HG02759 (cell line): Measurements from ENCODE around the gene USP6NL.

ENCODE experiments used
- ATAC-seq: cut with Tn5 transposase; IDR thresholded peaks from one replicate; pipeline ENCODE4 v1.9.1; 2021; ENCODE audit warnings: mild to moderate bottlenecking, moderate library complexity; ENCODE audit not compliant: unreplicated experiment

USP6NL gene

GRCh38 chr10:11553773-11554381 lies 57.6 kb downstream of the USP6NL start:
- ATAC-seq = peak; percentile 88

DNA sequence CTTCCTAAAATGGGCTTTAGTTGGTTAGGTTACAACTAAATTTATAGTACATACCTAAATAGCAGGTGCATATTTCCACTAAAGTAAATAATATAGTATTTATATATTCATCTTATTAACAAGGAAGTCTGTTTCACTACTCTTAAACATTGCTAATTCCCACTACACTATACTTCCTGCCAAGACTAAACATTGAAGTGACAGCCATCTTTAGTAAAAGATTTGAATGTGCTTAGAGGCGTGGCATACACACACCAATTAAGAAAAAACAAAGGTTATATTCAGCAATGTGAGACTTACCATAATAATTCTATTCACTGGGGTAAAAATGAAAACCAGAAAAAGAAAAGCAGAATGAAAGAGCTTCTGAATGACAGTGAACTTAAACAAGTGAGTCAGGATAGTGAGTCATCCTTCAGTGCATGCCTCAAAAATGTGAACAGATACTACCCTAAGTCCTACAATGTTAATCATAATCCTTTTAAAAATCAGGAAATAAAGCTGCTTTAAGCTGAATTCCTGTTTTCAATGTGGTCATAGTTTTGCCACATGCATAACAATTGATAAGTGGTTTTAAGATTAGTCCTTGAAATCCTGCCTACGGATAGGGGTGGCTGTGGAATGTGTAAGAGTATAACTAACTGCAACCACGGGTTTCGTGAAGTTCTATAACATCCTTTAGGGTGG lies 59.4 kb downstream of the USP6NL start:
- peak; percentile 36 for ATAC-seq

DNA sequence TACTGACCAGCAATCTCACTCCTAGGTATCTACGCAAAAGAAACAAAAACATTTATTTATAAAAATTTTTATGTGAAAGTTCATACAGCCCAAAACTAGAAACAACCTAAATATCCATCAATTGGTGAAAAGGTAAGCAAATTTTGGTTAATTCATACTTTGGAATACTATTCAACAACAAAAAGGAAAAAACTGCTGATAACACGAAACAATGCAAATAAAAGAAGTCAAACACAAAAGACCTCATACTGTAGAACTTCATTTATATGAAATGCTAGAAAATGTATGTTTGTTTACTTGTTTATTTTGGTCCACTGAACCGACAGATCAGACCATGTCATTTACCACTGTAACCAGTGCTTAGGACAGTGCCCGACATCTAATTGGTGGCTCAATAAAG lies 60.3 kb downstream of the USP6NL start:
- no peak for ATAC-seq

- no peak for ATAC-seq
These were observed 62.7 kb downstream of the USP6NL start for GRCh38 chr10:11548768-11549099.

GRCh38 chr10:11548065-11548767 lies 63.2 kb downstream of the USP6NL start:
- no peak for ATAC-seq

GRCh38 chr10:11546581-11546980 lies 64.9 kb downstream of the USP6NL start:
- no peak for ATAC-seq

DNA sequence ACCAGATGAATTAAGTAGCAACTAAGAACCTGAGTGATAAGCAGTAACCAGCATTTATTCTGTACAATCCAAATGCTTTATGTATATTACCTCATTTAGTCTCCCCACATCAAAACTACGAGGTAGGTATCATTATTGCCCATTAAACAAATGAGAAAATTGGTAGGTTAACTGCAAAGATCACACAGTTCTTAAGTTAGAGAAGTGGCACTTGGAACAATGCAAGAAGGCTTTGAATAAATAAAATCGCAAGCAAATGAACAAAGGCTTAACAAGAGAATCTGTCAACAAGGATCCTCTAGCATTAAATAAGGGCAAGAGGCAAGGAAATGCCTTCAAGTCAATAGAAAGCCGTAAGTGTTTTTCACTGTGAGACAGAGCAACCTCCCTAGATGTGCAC lies 70.2 kb downstream of the USP6NL start:
- no peak for ATAC-seq

DNA sequence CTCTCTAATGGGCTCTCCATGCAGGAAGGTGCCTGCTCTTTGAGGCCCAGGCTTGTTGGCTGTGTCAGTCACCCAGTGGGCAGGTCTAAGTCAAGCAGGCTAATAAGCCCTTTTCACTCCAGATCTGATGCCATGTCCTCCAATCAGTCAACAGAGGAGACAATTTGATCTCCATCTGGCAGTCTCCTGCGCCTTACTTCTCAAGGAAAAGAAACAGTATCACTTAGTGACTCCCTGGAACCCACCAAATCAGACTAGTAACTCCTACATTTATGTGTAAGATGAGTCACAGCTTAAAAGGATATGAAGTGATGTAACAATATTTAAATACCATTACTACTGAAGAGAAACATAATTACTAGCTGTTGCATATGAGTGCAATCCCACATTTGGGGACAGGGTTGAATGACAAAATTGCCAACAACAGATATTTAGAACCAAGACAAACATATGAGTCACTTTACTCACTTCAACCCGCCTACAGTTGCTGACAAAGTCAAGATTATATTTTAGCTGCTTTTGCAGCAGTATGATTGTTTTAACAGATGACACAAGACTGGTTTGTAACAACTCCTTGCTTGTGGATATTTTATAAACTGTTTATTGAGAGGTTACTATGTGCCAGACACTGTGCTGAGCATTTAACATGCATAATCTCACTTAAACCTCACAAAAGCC lies 72.1 kb downstream of the USP6NL start:
- ATAC-seq = no peak

- no peak for ATAC-seq
These were observed 72.6 kb downstream of the USP6NL start for GRCh38 chr10:11538834-11539190.

GRCh38 chr10:11536228-11536627 lies 75.2 kb downstream of the USP6NL start:
- ATAC-seq = no peak

DNA sequence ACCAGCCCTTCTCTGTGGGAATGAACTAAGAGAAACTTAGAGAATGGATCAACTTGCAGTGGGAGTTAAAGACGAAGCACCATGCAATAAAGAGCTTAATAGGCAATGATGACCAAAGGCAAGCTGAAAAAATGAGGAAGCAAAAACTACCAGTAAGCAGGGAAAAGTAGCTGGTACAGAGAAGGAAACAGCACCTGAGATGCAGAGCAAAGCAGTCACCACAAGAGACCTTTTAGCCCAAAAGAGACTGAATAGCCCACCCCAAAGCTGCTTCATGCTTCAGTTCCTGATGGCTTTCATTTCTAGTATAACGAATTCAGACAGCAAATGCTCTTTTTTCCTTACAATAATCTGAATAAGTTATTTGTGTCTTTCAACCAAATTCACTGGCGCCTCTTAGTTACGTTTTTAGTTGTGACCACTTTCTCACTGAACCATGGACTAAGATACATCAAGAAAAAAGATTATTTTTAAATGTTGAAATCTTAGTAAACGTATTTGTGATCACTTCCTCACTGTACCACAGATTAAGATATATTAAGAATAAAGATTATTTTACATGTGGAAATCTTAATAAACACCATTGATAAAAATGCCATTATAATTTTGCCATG lies 76.0 kb downstream of the USP6NL start:
- peak; percentile 47 for ATAC-seq

DNA sequence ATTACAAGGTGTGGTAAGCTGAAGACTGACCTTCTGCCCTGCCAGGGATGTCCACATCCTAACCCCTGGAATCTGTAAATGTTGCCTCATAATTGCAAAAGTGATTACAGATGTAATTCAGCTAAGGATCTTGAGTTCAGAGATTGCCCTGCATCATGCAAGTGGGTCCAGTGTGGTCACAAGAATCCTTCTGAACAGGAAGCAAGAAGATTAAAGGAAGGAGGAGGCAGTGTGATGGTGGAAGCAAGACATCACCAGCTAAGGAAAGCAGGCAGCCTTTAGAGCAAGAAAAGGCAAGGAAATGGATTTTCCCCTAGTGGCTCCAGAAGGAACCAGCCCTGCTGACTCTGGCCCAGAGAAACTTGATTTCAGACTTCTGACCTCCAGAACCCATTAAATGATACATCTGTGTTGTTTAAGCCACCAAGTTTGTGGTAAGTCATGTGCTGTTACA lies 78.1 kb downstream of the USP6NL start:
- ATAC-seq = no peak

DNA sequence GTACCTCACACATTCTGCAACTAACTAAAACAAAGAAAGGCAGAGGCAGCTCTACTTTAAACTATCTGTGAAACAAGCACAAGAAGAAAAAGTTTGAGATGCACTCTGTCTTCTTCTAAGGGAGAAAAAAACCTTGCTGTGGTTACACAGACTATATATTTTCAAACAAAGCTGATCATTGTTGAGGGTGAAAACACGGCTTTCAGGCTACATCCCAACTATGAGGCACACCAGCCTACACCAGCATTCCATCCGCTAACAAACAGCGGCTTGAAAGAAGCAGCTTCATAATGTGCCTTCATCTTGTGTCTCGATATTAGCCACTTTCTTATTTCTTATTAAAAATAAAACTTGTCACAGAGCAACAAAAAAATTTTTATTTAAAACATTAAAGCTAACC lies 79.1 kb downstream of the USP6NL start:
- no peak for ATAC-seq

DNA sequence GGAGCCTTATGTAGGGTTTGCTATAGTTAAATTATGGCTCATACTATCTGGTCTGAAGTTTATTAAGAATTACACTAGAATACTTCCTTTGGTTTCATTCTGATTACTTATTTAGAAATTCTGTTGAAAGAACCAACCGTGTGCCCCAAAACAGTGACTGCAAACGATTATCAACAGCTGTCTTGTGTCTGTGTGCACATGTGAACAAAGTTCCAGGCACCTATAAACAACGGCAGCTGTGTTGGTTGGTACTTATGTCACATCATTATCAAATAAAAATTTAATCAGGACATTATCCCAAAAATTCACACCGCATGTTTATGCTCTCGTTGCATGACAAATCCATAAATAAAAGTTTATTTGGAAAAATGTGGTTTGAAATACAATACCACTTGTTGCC lies 80.6 kb downstream of the USP6NL start:
- ATAC-seq = no peak

- no peak for ATAC-seq
These were observed 82.1 kb downstream of the USP6NL start for GRCh38 chr10:11529276-11529903.

DNA sequence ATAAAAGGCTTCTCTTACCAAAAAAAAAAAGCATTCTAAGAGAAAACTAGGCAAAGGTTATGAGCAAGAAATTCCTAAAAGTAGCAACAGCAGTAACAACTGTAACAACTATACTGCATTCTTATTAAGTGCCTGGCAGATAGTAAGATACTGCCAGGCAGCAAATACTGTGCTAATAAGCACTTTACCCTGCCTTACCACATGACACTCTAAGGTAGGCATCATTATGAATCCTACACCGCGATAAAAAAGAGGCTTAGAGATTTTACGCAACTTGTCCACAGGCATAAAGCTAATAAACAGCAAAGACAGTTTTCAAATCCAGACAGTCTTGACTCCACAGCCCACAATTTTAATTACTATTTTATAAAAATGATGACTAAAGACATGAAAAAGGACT lies 83.2 kb downstream of the USP6NL start:
- ATAC-seq = no peak

GRCh38 chr10:11527691-11528255 lies 83.7 kb downstream of the USP6NL start:
- ATAC-seq = no peak

DNA sequence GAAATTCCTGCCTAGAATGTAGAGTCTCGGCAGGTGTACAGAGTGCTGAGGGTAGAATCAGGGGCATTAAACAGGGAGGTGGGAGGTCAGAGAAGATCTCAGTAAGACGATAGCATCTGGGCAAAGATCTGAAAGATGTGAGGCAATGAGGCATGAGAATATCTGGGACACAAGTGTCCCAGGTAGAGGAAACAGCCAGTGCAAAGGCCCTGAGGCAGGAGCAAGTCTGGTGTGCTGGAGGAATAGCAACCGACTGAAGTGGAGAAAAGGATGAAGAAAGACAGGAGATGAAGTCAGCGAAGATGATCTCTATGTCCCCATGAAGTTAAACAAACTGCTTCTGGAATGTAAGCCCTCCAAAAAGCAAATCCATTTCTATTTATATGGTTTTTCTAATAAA lies 84.4 kb downstream of the USP6NL start:
- no peak for ATAC-seq

GRCh38 chr10:11525503-11525902 lies 85.9 kb downstream of the USP6NL start:
- ATAC-seq = no peak

- no peak for ATAC-seq
These were observed 88.6 kb downstream of the USP6NL start for GRCh38 chr10:11522821-11523245.

DNA sequence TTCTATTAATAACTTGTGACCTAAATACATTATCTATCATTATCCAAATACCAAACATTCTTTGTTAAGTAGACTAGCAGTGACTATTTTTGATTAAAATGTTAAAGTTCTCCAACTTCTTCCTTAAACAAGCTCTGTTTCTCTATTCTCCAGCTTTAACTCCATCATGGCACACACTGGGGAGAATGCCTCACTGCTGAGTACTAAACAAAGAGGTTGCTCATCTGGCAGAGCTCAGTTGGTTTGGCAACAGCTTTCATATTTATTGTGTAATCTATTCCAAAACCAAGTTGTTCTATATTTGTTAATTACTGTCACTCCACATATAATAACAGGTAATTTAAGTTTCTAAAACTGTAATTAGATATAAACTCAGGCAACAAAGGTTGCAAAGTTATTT lies 89.6 kb downstream of the USP6NL start:
- no peak for ATAC-seq
